Measurements from ENCODE around the gene SLC8A1. TPM values are rescaled to one million over a fixed set of nuclear protein-coding genes. Genes with fewer than 3 reads are reported as not detected.

The SLC8A1 gene
- total and polyA plus RNA-seq, 10 of the 15 experiments (the other 5 are each of a cell fraction or from before 2014, with no cell fraction given): under 0.01 to 1.2 (median 0.01) TPM; not detected in 3

DNA sequence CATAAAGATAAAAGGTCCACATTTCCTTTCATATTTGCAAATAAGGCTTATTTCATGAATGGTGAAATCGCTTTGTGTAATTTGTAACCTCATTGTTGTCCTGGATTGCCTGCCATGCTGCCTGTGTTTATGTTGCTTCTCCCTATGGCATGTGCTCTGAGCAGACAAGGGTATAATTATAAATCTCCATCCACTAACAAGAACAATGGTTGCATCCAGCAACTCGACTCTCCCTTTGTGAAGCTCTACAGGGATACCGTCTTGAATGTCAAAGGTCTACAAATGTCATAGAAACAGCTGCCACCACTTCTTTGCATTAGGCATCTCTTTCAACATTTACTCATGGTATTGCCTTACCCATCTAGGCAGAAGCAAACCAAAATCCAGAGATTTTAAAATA, 209.6 kb downstream of the SLC8A1 start (continued):
- TF ChIP-seq, protein P1, sequence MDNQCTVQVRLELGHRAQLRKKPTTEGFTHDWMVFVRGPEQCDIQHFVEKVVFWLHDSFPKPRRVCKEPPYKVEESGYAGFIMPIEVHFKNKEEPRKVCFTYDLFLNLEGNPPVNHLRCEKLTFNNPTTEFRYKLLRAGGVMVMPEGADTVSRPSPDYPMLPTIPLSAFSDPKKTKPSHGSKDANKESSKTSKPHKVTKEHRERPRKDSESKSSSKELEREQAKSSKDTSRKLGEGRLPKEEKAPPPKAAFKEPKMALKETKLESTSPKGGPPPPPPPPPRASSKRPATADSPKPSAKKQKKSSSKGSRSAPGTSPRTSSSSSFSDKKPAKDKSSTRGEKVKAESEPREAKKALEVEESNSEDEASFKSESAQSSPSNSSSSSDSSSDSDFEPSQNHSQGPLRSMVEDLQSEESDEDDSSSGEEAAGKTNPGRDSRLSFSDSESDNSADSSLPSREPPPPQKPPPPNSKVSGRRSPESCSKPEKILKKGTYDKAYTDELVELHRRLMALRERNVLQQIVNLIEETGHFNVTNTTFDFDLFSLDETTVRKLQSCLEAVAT (IDR thresholded peaks at IDR 0.05): no peak

DNA sequence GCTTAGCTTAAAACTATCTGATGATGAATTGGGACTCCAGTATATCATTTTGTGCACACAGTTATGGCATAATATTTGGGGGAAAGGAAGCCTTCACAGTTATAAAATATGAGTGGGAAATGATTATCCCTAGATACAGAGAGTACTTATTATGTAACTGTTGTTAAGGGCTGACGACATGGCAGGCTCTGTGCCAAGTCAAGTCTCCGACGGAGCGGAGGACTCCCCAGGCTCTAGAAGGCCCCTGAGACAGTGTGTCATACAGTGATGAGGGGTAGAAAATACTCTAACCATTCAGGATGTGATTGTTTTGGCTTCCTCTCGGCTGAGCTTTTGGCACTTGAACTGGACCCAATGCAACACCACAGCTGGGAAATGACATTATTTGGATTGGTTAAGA, 211.8 kb downstream of the SLC8A1 start:
- H3K4me1 ChIP-seq (ENCODE audit: control insufficient read depth, insufficient read depth, low read length): no peaks in the 10 kb centered on the region
- BruUV-seq (replicated peaks): no TSS peak
- FAIRE-seq (no peak), ATAC-seq (no peak), DNase-seq (ENCODE audit: low read depth, low spot score) (no peak)
- H3K79me2 ChIP-seq (ENCODE audit: control insufficient read depth, insufficient read depth, low read length): no peaks in the 10 kb centered on the region
- in situ Hi-C loops (cut with MboI): no loop called here
- intact Hi-C loops (cut with micrococcal nuclease; ENCODE audit: unreplicated experiment): no loop called here
- ChIA-PET CTCF (no interaction called here), POLR2A (no interaction called here), RAD21 (ENCODE audit: unreplicated experiment) (no interaction called here), SMC1A (ENCODE audit: uncharacterized antibody, unreplicated experiment) (no interaction called here)
- WGBS (ENCODE audit: insufficient coverage, insufficient replicate concordance, low lambda C conversion rate, missing lambda C conversion rate): 65% methylated on average over 5 of the region's 5 CpGs
- H3K4me3 ChIP-seq: no peak overlapping the region
- no peaks in the 10 kb centered on the region for H3K36me3 ChIP-seq (ENCODE audit: control insufficient read depth in 2 of 2, insufficient read depth in 2 of 2, low read length in 1 of 2)
- H4K20me1 ChIP-seq (ENCODE audit: control insufficient read depth, insufficient read depth): no peaks in the 10 kb centered on the region
- no peak overlapping the region for H3K9ac ChIP-seq (ENCODE audit: control insufficient read depth, insufficient read depth, low read length)
- H3K27ac ChIP-seq (ENCODE audit: control insufficient read depth, insufficient read depth): no peak overlapping the region
- no peaks in the 10 kb centered on the region for H3K9me3 ChIP-seq (replicated peaks; ENCODE audit: control insufficient read depth, insufficient read depth, low read length)
- H2AFZ ChIP-seq (ENCODE audit: control insufficient read depth, low read depth, low read length): no peak overlapping the region
- no peaks in the 10 kb centered on the region for H3K27me3 ChIP-seq (replicated peaks in 1 of 2; ENCODE audit: control insufficient read depth in 2 of 2, insufficient read depth in 2 of 2, low read length in 1 of 2)
- no peak overlapping the region for H3K4me2 ChIP-seq (ENCODE audit: control insufficient read depth, insufficient read depth)
- TF ChIP-seq BMI1 (IDR thresholded peaks at IDR 0.05; ENCODE audit: borderline replicate concordance) (no peak), TARDBP (IDR thresholded peaks at IDR 0.05; ENCODE audit: borderline replicate concordance) (no peak), NFYA (IDR thresholded peaks at IDR 0.05; ENCODE audit: borderline replicate concordance, low read depth, low read length) (no peak), HDGF (IDR thresholded peaks at IDR 0.05) (no peak), KLF5 (IDR thresholded peaks at IDR 0.05; ENCODE audit: partially characterized antibody) (no peak), GATAD2B (conservative IDR thresholded peaks at IDR 0.05; ENCODE audit: low read depth) (no peak)
- TF ChIP-seq, protein P2, sequence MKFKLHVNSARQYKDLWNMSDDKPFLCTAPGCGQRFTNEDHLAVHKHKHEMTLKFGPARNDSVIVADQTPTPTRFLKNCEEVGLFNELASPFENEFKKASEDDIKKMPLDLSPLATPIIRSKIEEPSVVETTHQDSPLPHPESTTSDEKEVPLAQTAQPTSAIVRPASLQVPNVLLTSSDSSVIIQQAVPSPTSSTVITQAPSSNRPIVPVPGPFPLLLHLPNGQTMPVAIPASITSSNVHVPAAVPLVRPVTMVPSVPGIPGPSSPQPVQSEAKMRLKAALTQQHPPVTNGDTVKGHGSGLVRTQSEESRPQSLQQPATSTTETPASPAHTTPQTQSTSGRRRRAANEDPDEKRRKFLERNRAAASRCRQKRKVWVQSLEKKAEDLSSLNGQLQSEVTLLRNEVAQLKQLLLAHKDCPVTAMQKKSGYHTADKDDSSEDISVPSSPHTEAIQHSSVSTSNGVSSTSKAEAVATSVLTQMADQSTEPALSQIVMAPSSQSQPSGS (IDR thresholded peaks at IDR 0.05; ENCODE audit: low read length): no peak
- TF ChIP-seq, protein P3, sequence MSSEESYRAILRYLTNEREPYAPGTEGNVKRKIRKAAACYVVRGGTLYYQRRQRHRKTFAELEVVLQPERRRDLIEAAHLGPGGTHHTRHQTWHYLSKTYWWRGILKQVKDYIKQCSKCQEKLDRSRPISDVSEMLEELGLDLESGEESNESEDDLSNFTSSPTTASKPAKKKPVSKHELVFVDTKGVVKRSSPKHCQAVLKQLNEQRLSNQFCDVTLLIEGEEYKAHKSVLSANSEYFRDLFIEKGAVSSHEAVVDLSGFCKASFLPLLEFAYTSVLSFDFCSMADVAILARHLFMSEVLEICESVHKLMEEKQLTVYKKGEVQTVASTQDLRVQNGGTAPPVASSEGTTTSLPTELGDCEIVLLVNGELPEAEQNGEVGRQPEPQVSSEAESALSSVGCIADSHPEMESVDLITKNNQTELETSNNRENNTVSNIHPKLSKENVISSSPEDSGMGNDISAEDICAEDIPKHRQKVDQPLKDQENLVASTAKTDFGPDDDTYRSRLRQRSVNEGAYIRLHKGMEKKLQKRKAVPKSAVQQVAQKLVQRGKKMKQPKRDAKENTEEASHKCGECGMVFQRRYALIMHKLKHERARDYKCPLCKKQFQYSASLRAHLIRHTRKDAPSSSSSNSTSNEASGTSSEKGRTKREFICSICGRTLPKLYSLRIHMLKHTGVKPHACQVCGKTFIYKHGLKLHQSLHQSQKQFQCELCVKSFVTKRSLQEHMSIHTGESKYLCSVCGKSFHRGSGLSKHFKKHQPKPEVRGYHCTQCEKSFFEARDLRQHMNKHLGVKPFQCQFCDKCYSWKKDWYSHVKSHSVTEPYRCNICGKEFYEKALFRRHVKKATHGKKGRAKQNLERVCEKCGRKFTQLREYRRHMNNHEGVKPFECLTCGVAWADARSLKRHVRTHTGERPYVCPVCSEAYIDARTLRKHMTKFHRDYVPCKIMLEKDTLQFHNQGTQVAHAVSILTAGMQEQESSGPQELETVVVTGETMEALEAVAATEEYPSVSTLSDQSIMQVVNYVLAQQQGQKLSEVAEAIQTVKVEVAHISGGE (CRISPR knock-in tag; IDR thresholded peaks at IDR 0.05): no peak
- TF ChIP-seq, protein P4, sequence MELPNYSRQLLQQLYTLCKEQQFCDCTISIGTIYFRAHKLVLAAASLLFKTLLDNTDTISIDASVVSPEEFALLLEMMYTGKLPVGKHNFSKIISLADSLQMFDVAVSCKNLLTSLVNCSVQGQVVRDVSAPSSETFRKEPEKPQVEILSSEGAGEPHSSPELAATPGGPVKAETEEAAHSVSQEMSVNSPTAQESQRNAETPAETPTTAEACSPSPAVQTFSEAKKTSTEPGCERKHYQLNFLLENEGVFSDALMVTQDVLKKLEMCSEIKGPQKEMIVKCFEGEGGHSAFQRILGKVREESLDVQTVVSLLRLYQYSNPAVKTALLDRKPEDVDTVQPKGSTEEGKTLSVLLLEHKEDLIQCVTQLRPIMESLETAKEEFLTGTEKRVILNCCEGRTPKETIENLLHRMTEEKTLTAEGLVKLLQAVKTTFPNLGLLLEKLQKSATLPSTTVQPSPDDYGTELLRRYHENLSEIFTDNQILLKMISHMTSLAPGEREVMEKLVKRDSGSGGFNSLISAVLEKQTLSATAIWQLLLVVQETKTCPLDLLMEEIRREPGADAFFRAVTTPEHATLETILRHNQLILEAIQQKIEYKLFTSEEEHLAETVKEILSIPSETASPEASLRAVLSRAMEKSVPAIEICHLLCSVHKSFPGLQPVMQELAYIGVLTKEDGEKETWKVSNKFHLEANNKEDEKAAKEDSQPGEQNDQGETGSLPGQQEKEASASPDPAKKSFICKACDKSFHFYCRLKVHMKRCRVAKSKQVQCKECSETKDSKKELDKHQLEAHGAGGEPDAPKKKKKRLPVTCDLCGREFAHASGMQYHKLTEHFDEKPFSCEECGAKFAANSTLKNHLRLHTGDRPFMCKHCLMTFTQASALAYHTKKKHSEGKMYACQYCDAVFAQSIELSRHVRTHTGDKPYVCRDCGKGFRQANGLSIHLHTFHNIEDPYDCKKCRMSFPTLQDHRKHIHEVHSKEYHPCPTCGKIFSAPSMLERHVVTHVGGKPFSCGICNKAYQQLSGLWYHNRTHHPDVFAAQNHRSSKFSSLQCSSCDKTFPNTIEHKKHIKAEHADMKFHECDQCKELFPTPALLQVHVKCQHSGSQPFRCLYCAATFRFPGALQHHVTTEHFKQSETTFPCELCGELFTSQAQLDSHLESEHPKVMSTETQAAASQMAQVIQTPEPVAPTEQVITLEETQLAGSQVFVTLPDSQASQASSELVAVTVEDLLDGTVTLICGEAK (IDR thresholded peaks at IDR 0.05; ENCODE audit: borderline replicate concordance): no peak
- TF ChIP-seq, protein P5, sequence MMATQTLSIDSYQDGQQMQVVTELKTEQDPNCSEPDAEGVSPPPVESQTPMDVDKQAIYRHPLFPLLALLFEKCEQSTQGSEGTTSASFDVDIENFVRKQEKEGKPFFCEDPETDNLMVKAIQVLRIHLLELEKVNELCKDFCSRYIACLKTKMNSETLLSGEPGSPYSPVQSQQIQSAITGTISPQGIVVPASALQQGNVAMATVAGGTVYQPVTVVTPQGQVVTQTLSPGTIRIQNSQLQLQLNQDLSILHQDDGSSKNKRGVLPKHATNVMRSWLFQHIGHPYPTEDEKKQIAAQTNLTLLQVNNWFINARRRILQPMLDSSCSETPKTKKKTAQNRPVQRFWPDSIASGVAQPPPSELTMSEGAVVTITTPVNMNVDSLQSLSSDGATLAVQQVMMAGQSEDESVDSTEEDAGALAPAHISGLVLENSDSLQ (IDR thresholded peaks at IDR 0.05): no peak

Measured in GM12878 (cell line).